ENCODE measurements around the gene SOBP. TPM values are rescaled to one million over a fixed set of nuclear protein-coding genes. Genes with fewer than 3 reads are reported as not detected.

Gene SOBP
- total and polyA plus RNA-seq, 9 donors, result 8.7 to 31.3 (median 25.8) TPM

DNA sequence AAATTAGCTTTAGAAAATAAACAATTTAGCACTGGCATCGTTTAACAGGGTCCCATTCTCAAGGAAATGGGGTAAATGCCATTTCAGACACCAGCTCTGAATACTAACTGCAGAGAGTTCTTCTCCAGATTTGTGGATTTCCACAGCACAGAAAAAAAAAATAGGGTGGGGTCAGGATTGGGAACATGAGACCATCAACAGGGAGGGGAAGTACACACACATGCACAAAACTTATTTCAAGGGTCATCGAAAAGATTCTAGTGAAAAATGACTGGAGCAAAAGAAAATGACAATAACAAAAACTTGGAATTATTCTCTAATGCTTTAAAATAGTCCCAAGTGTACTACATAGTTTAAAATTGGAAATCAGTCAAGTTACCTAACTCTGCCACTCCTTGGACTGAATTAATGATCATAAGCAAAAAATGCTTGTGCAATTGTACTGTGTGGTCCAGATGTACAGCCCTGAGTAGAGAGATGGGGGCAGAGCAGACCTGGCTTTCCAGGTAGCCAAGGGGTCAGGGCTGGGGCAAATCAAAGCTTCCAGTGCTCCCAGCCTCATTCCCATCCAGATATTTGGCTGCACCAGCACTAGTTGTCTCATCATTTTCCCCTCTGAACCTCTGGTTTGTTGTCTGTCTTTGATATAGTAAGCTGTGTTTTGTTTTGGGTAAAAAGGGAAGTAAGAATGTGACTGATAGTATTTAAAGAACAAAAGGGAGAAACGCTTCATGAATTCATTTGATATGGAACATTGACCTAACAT is 152.4 kb downstream of the SOBP start:
- 50 to 58% (median 54%) methylated on average over 3 of the region's 3 CpGs for WGBS, 3 donors
- H3K27ac ChIP-seq, result no peak overlapping the region
- intact Hi-C loops (cut with DNase I), result no loop called here

DNA sequence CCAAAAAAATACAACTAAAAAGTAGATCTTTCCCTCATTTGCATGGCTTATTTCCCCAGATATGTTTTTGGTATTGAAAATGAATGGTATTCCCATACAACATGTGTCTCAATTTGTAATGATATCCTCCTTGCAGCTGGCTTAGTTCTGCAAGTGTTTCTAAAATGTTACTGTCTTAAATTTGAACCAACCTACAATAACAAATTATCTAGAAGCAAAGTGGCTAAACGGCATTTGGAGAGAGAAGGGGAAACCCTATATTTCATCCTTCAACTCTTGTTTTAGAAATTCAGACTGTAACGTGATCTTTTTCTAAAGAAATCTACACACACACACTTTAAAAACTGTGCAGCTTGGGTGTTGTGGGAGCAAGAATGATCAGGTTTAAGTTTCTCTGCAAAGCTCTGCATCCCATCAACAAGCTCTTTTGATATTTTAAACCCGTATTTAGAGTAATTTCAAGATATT is 153.0 kb downstream of the SOBP start:
- H3K36me3 ChIP-seq, result no peaks in the 10 kb centered on the region
- TF ChIP-seq POLR2A (IDR thresholded peaks at IDR 0.05), result no peak
- no peak for TF ChIP-seq EP300 (IDR thresholded peaks at IDR 0.05)
- TF ChIP-seq, protein P1, sequence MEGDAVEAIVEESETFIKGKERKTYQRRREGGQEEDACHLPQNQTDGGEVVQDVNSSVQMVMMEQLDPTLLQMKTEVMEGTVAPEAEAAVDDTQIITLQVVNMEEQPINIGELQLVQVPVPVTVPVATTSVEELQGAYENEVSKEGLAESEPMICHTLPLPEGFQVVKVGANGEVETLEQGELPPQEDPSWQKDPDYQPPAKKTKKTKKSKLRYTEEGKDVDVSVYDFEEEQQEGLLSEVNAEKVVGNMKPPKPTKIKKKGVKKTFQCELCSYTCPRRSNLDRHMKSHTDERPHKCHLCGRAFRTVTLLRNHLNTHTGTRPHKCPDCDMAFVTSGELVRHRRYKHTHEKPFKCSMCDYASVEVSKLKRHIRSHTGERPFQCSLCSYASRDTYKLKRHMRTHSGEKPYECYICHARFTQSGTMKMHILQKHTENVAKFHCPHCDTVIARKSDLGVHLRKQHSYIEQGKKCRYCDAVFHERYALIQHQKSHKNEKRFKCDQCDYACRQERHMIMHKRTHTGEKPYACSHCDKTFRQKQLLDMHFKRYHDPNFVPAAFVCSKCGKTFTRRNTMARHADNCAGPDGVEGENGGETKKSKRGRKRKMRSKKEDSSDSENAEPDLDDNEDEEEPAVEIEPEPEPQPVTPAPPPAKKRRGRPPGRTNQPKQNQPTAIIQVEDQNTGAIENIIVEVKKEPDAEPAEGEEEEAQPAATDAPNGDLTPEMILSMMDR (IDR thresholded peaks at IDR 0.05), result no peak
- WGBS, 3 donors, result 45 to 61% (median 58%) methylated on average over 3 of the region's 3 CpGs
- no peaks in the 10 kb centered on the region for H3K27me3 ChIP-seq
- peaks cover 2% of the 10 kb centered on the region for H3K4me1 ChIP-seq (ENCODE audit: insufficient read depth)
- DNase-seq, result no peak
- no peaks in the 10 kb centered on the region for H3K9me3 ChIP-seq
- no peak overlapping the region for H3K27ac ChIP-seq
- intact Hi-C loops (cut with DNase I), result no loop called here
- H3K4me3 ChIP-seq, result no peak overlapping the region

More for the DNA sequence above, 152.4 kb downstream of the SOBP start:
- Histone ChIP-seq H3K4me3 (no peak overlapping the region), H3K4me1 (ENCODE audit: insufficient read depth) (peaks cover 2% of the 10 kb centered on the region), H3K36me3 (no peaks in the 10 kb centered on the region), H3K9me3 (no peaks in the 10 kb centered on the region), H3K27me3 (no peaks in the 10 kb centered on the region)
- TF ChIP-seq, protein P1 (IDR thresholded peaks at IDR 0.05), result no peak
- TF ChIP-seq EP300 (IDR thresholded peaks at IDR 0.05) (no peak), POLR2A (IDR thresholded peaks at IDR 0.05) (no peak)
- DNase-seq, result no peak

DNA sequence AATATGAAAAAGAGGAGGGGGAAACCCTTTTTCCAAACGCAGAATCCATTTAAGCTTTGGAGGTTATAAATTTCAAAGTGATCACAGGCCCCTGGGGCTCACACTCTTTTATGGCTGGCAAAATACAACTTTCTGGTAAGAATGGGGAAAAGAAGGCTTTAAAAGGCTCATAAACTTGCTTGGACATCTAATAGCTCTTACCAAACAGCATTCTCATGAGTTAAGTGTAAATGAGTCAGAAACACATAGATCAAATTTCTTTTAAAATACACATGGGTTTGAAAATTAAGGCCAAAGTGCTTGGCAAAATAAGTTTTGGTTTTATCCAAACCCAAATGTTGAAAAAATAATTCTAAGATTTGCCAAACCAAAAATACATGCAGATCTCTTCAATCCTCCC is 154.6 kb downstream of the SOBP start:
- intact Hi-C loops (cut with DNase I), result no loop called here
- TF ChIP-seq POLR2A (IDR thresholded peaks at IDR 0.05) (no peak), EP300 (IDR thresholded peaks at IDR 0.05) (no peak)
- TF ChIP-seq, protein P1 (IDR thresholded peaks at IDR 0.05), result no peak
- H3K4me1 ChIP-seq (ENCODE audit: insufficient read depth), result peaks cover 2% of the 10 kb centered on the region
- no peak overlapping the region for H3K4me3 ChIP-seq
- no peaks in the 10 kb centered on the region for H3K9me3 ChIP-seq
- H3K27me3 ChIP-seq, result no peaks in the 10 kb centered on the region
- no peak for DNase-seq
- no peak overlapping the region for H3K27ac ChIP-seq
- no peaks in the 10 kb centered on the region for H3K36me3 ChIP-seq
- WGBS, 3 donors, result 71 to 89% (median 87%) methylated on average over 1 of the region's 1 CpG

DNA sequence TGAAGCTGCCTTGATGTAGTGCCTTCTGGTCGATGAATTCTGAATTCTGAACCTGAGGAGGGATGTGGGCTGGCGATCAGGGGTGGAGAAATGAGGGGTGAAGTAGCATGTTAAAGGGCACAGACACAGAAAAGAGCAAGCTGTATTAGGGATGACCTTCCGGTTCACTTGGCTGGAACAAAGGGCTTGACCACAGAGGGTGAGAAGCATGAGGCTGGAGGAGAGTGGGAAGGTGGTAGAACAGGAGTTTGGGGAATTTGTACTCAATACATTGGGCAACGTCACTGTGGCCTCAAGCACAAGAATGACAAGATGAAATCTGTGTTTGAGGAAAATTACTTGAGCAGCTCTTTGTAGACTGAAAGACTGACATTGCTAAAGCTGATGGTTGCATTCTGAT is 155.8 kb downstream of the SOBP start:
- TF ChIP-seq POLR2A (IDR thresholded peaks at IDR 0.05) (no peak), EP300 (IDR thresholded peaks at IDR 0.05) (no peak)
- TF ChIP-seq, protein P1 (IDR thresholded peaks at IDR 0.05), result no peak
- H3K27ac ChIP-seq, result no peak overlapping the region
- no peaks in the 10 kb centered on the region for H3K9me3 ChIP-seq
- no peak for DNase-seq
- intact Hi-C loops (cut with DNase I), result no loop called here
- no peak overlapping the region for H3K4me3 ChIP-seq
- 93 to 95% (median 94%) methylated on average over 4 of the region's 4 CpGs for WGBS, 3 donors
- H3K27me3 ChIP-seq, result no peaks in the 10 kb centered on the region
- peaks cover 2% of the 10 kb centered on the region for H3K4me1 ChIP-seq (ENCODE audit: insufficient read depth)
- no peaks in the 10 kb centered on the region for H3K36me3 ChIP-seq
